ENCODE data around the gene DHRSX. TPM values are rescaled to one million over a fixed set of nuclear protein-coding genes. Genes with fewer than 3 reads are reported as not detected.

Gene DHRSX
- total RNA-seq, 2 experiments from 2014 or later = 13.8 to 17.7 TPM

GRCh38 chrX:2441466-2441865, 59.3 kb downstream of the DHRSX start:
- CTCF ChIA-PET = no interaction called here

DNA sequence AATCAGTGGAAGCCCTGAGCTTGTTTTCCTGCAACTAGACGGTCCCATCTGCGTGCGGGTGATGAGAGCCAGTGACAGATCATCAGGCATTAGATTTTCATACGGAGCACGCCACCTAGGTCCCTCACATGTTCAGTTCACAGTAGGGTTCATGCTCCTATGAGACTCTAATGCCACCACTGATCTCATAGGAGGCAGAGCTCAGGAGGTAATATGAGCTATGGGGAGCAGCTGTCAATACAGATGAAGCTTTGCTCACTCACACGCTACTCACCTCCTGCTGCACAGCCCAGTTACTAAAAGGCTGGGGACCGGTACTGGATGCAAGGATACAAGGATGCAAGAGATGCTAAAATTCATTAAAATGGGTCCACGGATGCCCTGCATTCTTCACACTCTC, 61.2 kb downstream of the DHRSX start:
- intact Hi-C loops (cut with DNase I, micrococcal nuclease) = no loop called here

More at GRCh38 chrX:2441466-2441865, 59.3 kb downstream of the DHRSX start:
- no peak for ATAC-seq
- intact Hi-C loops (cut with DNase I, micrococcal nuclease) = no loop called here
- H3K27me3 Mint-ChIP-seq = no peaks in the 10 kb centered on the region
- no peaks in the 10 kb centered on the region for H3K4me1 Mint-ChIP-seq
- H3K4me3 Mint-ChIP-seq = no peak overlapping the region
- H3K27ac Mint-ChIP-seq = no peak overlapping the region
- no peaks in the 10 kb centered on the region for H3K9me3 Mint-ChIP-seq (ENCODE audit: low read depth)
- DNase-seq = no peak
- POLR2A ChIA-PET = no interaction called here
- H3K36me3 Mint-ChIP-seq (ENCODE audit: low read depth) = peaks cover 32% of the 10 kb centered on the region

GRCh38 chrX:2435465-2435864, 65.3 kb downstream of the DHRSX start:
- peaks cover 4% of the 10 kb centered on the region for H3K4me1 Mint-ChIP-seq
- H3K9me3 Mint-ChIP-seq (ENCODE audit: low read depth) = peaks cover 4% of the 10 kb centered on the region
- peaks cover 46% of the 10 kb centered on the region for H3K36me3 Mint-ChIP-seq (ENCODE audit: low read depth)
- no peak overlapping the region for H3K27ac Mint-ChIP-seq
- no peaks in the 10 kb centered on the region for H3K27me3 Mint-ChIP-seq
- ChIA-PET CTCF (no interaction called here), POLR2A (no interaction called here)
- no peak overlapping the region for H3K4me3 Mint-ChIP-seq
- ATAC-seq = no peak
- intact Hi-C loops (cut with DNase I, micrococcal nuclease) = no loop called here
- no peak for DNase-seq

More for the DNA sequence above, 61.2 kb downstream of the DHRSX start:
- POLR2A ChIA-PET = no interaction called here
- no peak for DNase-seq
- Mint-ChIP-seq H3K9me3 (ENCODE audit: low read depth) (no peaks in the 10 kb centered on the region), H3K27me3 (no peaks in the 10 kb centered on the region), H3K27ac (no peak overlapping the region), H3K4me3 (no peak overlapping the region), H3K4me1 (peaks cover 4% of the 10 kb centered on the region), H3K36me3 (ENCODE audit: low read depth) (peaks cover 42% of the 10 kb centered on the region)
- ATAC-seq = no peak
- CTCF ChIA-PET = no interaction called here

DNA sequence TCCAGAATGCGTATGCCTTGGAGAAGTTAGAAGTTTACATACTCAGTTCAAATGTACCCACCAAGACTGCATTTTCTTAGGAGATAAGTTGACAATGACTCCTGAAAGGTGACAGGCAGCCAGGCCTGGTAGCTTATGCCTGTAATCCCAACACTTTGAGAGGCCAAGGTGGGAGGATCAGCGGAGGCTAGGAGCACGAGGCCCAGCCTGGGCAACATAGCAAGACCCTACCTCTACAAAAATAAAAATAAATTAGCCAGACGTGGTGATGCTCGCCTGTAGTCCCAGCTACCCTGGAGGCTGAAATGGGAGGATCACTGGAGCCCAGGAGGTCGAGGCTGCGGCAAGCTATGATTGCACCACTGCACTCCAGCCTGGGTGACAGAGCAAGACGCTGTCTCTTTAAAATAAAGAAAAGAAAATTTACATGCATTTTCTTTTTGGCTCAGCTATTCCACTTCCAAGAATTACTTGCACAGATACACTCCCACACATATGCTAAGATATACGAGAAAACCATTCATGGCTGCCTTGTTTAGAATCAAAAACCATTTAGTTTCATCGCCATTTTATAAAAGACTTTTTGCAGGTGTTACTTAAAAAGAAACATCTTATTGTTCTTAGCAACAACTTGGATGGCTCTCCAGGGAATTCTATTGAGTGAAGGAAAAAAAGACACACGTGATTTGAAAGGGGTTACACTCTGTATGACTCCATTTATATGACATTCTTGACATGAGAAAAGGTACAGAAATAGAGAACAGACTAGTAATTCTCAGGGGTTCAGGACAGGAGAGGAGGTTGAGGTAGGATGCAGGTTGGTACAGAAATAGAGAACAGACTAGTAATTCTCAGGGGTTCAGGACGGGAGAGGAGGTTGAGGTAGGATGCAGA, 66.3 kb downstream of the DHRSX start:
- H3K27ac Mint-ChIP-seq = peak overlapping the region; percentile 21
- POLR2A ChIA-PET = no interaction called here

GRCh38 chrX:2432298-2432863, 68.4 kb downstream of the DHRSX start:
- ChIA-PET POLR2A (no interaction called here), CTCF (no interaction called here)
- DNase-seq (no peak), ATAC-seq (no peak)
- H3K9me3 Mint-ChIP-seq (ENCODE audit: low read depth) = peaks cover 9% of the 10 kb centered on the region
- no peaks in the 10 kb centered on the region for H3K27me3 Mint-ChIP-seq
- H3K27ac Mint-ChIP-seq = no peak overlapping the region
- H3K4me1 Mint-ChIP-seq = peaks cover 4% of the 10 kb centered on the region
- intact Hi-C loops (cut with DNase I, micrococcal nuclease) = no loop called here
- H3K4me3 Mint-ChIP-seq = no peak overlapping the region
- H3K36me3 Mint-ChIP-seq (ENCODE audit: low read depth) = peaks cover 53% of the 10 kb centered on the region

More for the DNA sequence above, 66.3 kb downstream of the DHRSX start:
- intact Hi-C loops (cut with DNase I, micrococcal nuclease) = no loop called here
- H3K27me3 Mint-ChIP-seq = no peaks in the 10 kb centered on the region
- peaks cover 4% of the 10 kb centered on the region for H3K9me3 Mint-ChIP-seq (ENCODE audit: low read depth)
- DNase-seq (no peak), ATAC-seq (no peak)
- H3K4me3 Mint-ChIP-seq = no peak overlapping the region
- CTCF ChIA-PET = no interaction called here
- H3K4me1 Mint-ChIP-seq = peaks cover 4% of the 10 kb centered on the region
- H3K36me3 Mint-ChIP-seq (ENCODE audit: low read depth) = peaks cover 46% of the 10 kb centered on the region

GRCh38 chrX:2430265-2430825, 70.4 kb downstream of the DHRSX start:
- CTCF ChIA-PET = no interaction called here
- H3K27ac Mint-ChIP-seq = no peak overlapping the region
- no peak for DNase-seq
- no peak overlapping the region for H3K4me3 Mint-ChIP-seq
- H3K36me3 Mint-ChIP-seq (ENCODE audit: low read depth) = peaks cover 69% of the 10 kb centered on the region
- H3K9me3 Mint-ChIP-seq (ENCODE audit: low read depth) = peaks cover 9% of the 10 kb centered on the region
- POLR2A ChIA-PET = no interaction called here
- H3K4me1 Mint-ChIP-seq = peaks cover 4% of the 10 kb centered on the region
- no peak for ATAC-seq
- H3K27me3 Mint-ChIP-seq = no peaks in the 10 kb centered on the region
- intact Hi-C loops (cut with DNase I, micrococcal nuclease) = no loop called here

- peaks cover 8% of the 10 kb centered on the region for H3K9me3 Mint-ChIP-seq (ENCODE audit: low read depth)
- no peak for DNase-seq
- no peak overlapping the region for H3K27ac Mint-ChIP-seq
- no peak overlapping the region for H3K4me3 Mint-ChIP-seq
- H3K27me3 Mint-ChIP-seq = no peaks in the 10 kb centered on the region
- no peaks in the 10 kb centered on the region for H3K4me1 Mint-ChIP-seq
- intact Hi-C loops (cut with DNase I, micrococcal nuclease) = no loop called here
- ChIA-PET POLR2A (no interaction called here), CTCF (no interaction called here)
- H3K36me3 Mint-ChIP-seq (ENCODE audit: low read depth) = peaks cover 69% of the 10 kb centered on the region
- no peak for ATAC-seq
These were observed 73.0 kb downstream of the DHRSX start for GRCh38 chrX:2427737-2428136.

GRCh38 chrX:2427147-2427546, 73.6 kb downstream of the DHRSX start:
- Mint-ChIP-seq H3K4me3 (no peak overlapping the region), H3K4me1 (no peaks in the 10 kb centered on the region), H3K9me3 (ENCODE audit: low read depth) (peaks cover 8% of the 10 kb centered on the region), H3K36me3 (ENCODE audit: low read depth) (peaks cover 70% of the 10 kb centered on the region), H3K27ac (no peak overlapping the region), H3K27me3 (no peaks in the 10 kb centered on the region)
- ATAC-seq (no peak), DNase-seq (no peak)
- POLR2A ChIA-PET = no interaction called here
- CTCF ChIA-PET = no interaction called here
- intact Hi-C loops (cut with DNase I, micrococcal nuclease) = no loop called here

DNA sequence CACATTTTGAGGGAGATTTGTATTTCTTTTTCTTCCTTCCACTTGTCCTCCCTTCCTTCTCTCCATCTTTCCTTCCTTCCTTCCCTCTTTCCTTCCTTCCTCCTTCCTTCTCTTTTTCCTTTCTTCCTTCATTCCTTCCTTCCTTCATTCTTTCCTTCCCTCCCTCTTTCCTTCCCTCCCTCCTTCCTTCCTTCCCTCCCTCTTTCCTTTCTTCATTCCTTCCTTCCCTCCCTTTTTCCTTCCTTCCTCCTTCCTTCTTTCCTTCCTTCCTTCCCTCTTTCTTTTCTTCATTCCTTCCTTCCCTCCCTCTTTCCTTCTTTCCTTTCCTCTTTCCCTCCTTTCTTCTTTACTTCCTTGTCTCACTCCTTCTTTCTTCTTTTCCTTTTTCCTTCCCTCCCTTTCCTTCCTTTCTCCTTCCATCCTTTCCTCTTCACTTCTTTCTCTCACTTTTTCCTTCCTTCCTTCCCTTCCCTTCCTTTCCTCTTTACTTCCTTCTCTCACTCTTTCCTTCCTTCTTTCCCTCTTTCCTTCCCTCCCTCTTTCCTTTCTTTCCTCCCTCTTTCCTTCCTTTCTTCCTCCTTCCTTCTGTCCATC, 74.4 kb downstream of the DHRSX start:
- no peak overlapping the region for H3K27ac Mint-ChIP-seq
- no peaks in the 10 kb centered on the region for H3K4me1 Mint-ChIP-seq
- no peaks in the 10 kb centered on the region for H3K27me3 Mint-ChIP-seq
- ATAC-seq (no peak), DNase-seq (no peak)
- intact Hi-C loops (cut with DNase I, micrococcal nuclease) = no loop called here
- CTCF ChIA-PET = no interaction called here
- POLR2A ChIA-PET = no interaction called here
- H3K36me3 Mint-ChIP-seq (ENCODE audit: low read depth) = peaks cover 73% of the 10 kb centered on the region
- H3K9me3 Mint-ChIP-seq (ENCODE audit: low read depth) = peaks cover 5% of the 10 kb centered on the region
- H3K4me3 Mint-ChIP-seq = no peak overlapping the region

- Mint-ChIP-seq H3K36me3 (ENCODE audit: low read depth) (peaks cover 77% of the 10 kb centered on the region), H3K4me3 (no peak overlapping the region), H3K27me3 (no peaks in the 10 kb centered on the region), H3K4me1 (no peaks in the 10 kb centered on the region), H3K9me3 (ENCODE audit: low read depth) (peaks cover 6% of the 10 kb centered on the region), H3K27ac (no peak overlapping the region)
- ChIA-PET POLR2A (no interaction called here), CTCF (no interaction called here)
- ATAC-seq = no peak
- DNase-seq = peak; percentile 7
- intact Hi-C loops (cut with DNase I, micrococcal nuclease) = no loop called here
These were observed 75.3 kb downstream of the DHRSX start for GRCh38 chrX:2425286-2426071.

- POLR2A ChIA-PET = no interaction called here
- peaks cover 68% of the 10 kb centered on the region for H3K36me3 Mint-ChIP-seq (ENCODE audit: low read depth)
- intact Hi-C loops (cut with DNase I, micrococcal nuclease) = no loop called here
- no peak overlapping the region for H3K27ac Mint-ChIP-seq
- no peak overlapping the region for H3K4me3 Mint-ChIP-seq
- H3K4me1 Mint-ChIP-seq = no peaks in the 10 kb centered on the region
- no peaks in the 10 kb centered on the region for H3K27me3 Mint-ChIP-seq
- ATAC-seq = no peak
- no peak for DNase-seq
- CTCF ChIA-PET = no interaction called here
- H3K9me3 Mint-ChIP-seq (ENCODE audit: low read depth) = peaks cover 6% of the 10 kb centered on the region
These were observed 76.5 kb downstream of the DHRSX start for GRCh38 chrX:2424317-2424716.
